Stimulated activated CD4-positive, alpha-beta T cell treated with anti-CD3 and anti-CD28 coated beads, Interleukin-12 subunit alpha, Interleukin-12 subunit beta, amount 100 ng/mL, for 4 hours (primary cell): ENCODE results near the gene STRADB.
"Not testable (repeated sequence)": the region's sequence is repeated elsewhere in the genome, so short reads cannot be mapped to it uniquely, and the experiment has no call there.

Source experiments
- DNase-seq: peaks from one replicate; pipeline ENCODE4 v3.0.0-alpha.2; 2020

Gene STRADB

GRCh38 chr2:201451292-201452057 lies at the start of gene STRADB, which contains the start of gene TRAK2:
STRADB (plus strand) TSS chr2:201451740; CDS start chr2:201454841, 3,101 bp downstream.
TRAK2 (minus strand) TSS chr2:201451458; CDS start chr2:201420507, 30,951 bp downstream.
- peak; percentile 90 for DNase-seq

- DNase-seq, result no peak
These were observed 49.7 kb upstream of the STRADB start for GRCh38 chr2:201401815-201402214.

- no peak for DNase-seq
These were observed 48.6 kb upstream of the STRADB start for GRCh38 chr2:201402651-201403562.

GRCh38 chr2:201403880-201404279 lies 47.7 kb upstream of the STRADB start:
- DNase-seq, result no peak

GRCh38 chr2:201404699-201405280 lies 46.8 kb upstream of the STRADB start:
- DNase-seq, result no peak

GRCh38 chr2:201406077-201406662 lies 45.4 kb upstream of the STRADB start:
- no peak for DNase-seq

GRCh38 chr2:201407265-201407664 lies 44.3 kb upstream of the STRADB start:
- DNase-seq, result no peak

GRCh38 chr2:201408931-201409330 lies 42.6 kb upstream of the STRADB start:
- DNase-seq, result no peak

GRCh38 chr2:201411421-201411820 lies 40.1 kb upstream of the STRADB start:
- no peak for DNase-seq

- DNase-seq, result no peak
These were observed 38.4 kb upstream of the STRADB start for GRCh38 chr2:201413143-201413542.

GRCh38 chr2:201413552-201413951 lies 38.0 kb upstream of the STRADB start:
- DNase-seq, result no peak

- DNase-seq, result no peak
These were observed 37.2 kb upstream of the STRADB start for GRCh38 chr2:201414099-201415023.

- DNase-seq, result no peak
These were observed 36.4 kb upstream of the STRADB start for GRCh38 chr2:201415149-201415548.

- DNase-seq, result no peak
These were observed 32.4 kb upstream of the STRADB start for GRCh38 chr2:201419057-201419635.

- no peak for DNase-seq
These were observed 31.6 kb upstream of the STRADB start for GRCh38 chr2:201419986-201420385.

GRCh38 chr2:201420442-201421113 lies 31.0 kb upstream of the STRADB start:
- DNase-seq, result no peak

- no peak for DNase-seq
These were observed 25.6 kb upstream of the STRADB start for GRCh38 chr2:201425952-201426351.

GRCh38 chr2:201428366-201428765 lies 23.2 kb upstream of the STRADB start:
- DNase-seq, result not testable (repeated sequence)

- not testable (repeated sequence) for DNase-seq
These were observed 21.7 kb upstream of the STRADB start for GRCh38 chr2:201429835-201430234.

GRCh38 chr2:201430322-201430721 lies 21.2 kb upstream of the STRADB start:
- DNase-seq, result not testable (repeated sequence)

GRCh38 chr2:201430839-201431238 lies 20.7 kb upstream of the STRADB start:
- no peak for DNase-seq
